HUES48 (cell line): Measurements from ENCODE around the gene KRTAP12-4.
"Not testable (repeated sequence)": the region's sequence is repeated elsewhere in the genome, so short reads cannot be mapped to it uniquely, and the experiment has no call there.

Source experiments
- H3K27ac ChIP-seq: one replicate; pipeline ENCODE4 v1.7.0; 2013; ENCODE audit warnings: low read depth, low read length, inconsistent platforms
- H3K27me3 ChIP-seq: 2 replicates; pipeline ENCODE4 v1.6.1; 2013; ENCODE audit warnings: mild to moderate bottlenecking, low read length; ENCODE audit not compliant: control insufficient read depth, insufficient read depth
- H3K36me3 ChIP-seq: 2 replicates; pipeline ENCODE4 v1.6.1; 2013; ENCODE audit warnings: low read length; ENCODE audit not compliant: control insufficient read depth, insufficient read depth
- H3K4me1 ChIP-seq: 2 replicates; pipeline ENCODE4 v1.6.1; 2013; ENCODE audit warnings: mild to moderate bottlenecking, low read length; ENCODE audit not compliant: control insufficient read depth, insufficient read depth
- H3K4me3 ChIP-seq: 2 replicates; pipeline ENCODE4 v1.5.1; 2013; ENCODE audit warnings: mild to moderate bottlenecking, low read depth, low read length
- H3K9ac ChIP-seq: 2 replicates; pipeline ENCODE4 v1.6.1; 2013; ENCODE audit warnings: mild to moderate bottlenecking, low read depth, low read length, moderate library complexity
- H3K9me3 ChIP-seq: 2 replicates; pipeline ENCODE4 v1.6.1; 2013; ENCODE audit warnings: low read length; ENCODE audit not compliant: control insufficient read depth, insufficient read depth

Gene KRTAP12-4

GRCh38 chr21:44667612-44668011 is 13.2 kb upstream of the KRTAP12-4 start:
- Histone ChIP-seq H3K9me3 (peaks cover 19% of the 10 kb centered on the region), H3K27me3 (no peaks in the 10 kb centered on the region)

DNA sequence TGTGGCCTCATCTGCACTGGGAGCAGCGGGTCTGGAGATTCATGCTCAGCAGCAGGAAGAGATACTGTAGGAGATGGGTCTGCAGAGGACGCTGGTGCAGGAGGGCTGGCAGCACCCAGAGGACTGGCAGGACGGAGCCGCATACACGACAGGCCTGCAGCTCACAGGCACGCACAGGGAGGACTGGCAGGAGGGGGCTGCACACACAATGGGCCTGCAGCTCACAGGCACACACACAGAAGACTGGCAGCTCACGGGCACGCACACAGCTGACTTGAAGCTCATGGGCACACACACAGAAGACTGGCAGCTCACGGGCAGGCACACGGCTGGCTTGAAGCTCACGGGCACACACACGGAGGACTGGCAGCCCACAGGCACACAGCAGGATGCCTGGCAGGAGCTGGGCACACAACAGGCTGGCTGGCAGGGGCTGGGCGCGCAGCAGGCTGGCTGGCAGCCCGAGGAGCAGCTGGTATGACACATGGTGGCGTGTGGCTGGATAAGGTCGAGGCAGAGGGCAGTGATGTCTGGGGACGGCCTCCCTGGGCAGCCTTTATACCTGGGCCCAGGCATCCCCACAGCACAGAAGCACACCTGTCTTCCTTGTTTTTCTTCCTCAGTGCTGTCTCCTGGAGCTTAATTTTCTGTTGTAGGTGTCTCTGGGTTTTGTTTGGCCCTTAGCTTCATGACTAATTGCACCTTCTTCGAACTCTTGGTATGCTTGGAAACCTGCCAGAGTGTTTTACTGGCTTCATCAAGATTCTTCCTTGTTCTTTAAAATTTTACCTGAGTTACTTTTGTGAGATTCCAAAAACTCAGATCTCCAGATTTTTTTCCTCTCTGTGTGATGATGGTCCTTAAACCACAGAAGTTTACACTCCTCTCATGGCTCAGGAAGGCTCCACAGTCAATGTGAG is 12.2 kb upstream of the KRTAP12-4 start, which contains the start of gene KRTAP12-2:
Gene KRTAP12-2, minus strand, starts transcription at position 527 of the 920 bp plus-strand sequence. Its CDS starts 41 bp downstream, at position 486.
- no peak within 1 kb of the TSS for H3K27ac ChIP-seq
- no peak within 1 kb of the TSS for H3K4me3 ChIP-seq
- peaks cover 16% of the 10 kb centered on the region for H3K9me3 ChIP-seq
- no peaks in the 10 kb centered on the region for H3K27me3 ChIP-seq
- no peaks in the 10 kb centered on the region for H3K36me3 ChIP-seq
- H3K9ac ChIP-seq: no peak within 1 kb of the TSS
- H3K4me1 ChIP-seq: no peaks in the 10 kb centered on the region

More at GRCh38 chr21:44667612-44668011, 13.2 kb upstream of the KRTAP12-4 start:
- Histone ChIP-seq H3K27ac (no peak overlapping the region), H3K4me3 (no peak overlapping the region), H3K9ac (no peak overlapping the region), H3K36me3 (no peaks in the 10 kb centered on the region), H3K4me1 (no peaks in the 10 kb centered on the region)

DNA sequence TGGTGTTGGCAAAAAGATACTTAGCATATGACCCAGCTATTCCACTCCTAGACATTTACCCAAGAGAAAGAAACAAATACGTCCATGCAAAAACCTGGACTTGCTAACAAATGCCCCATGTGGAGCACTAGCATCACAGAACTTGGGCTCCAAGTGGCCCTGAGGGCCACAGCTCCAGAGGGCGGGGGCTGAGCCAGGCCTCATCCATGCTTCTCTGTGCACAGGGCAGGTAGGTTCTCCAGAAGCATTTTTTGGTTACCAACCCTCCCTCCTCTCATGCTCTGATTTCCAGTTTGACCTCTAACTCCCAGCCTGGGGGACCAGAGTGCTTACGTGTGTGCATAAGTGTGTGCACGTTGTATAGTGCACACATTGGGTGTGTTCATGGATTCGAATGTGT is 10.2 kb upstream of the KRTAP12-4 start:
- no peaks in the 10 kb centered on the region for H3K36me3 ChIP-seq
- peaks cover 5% of the 10 kb centered on the region; the same call in 1 of the 2 replicates for H3K9me3 ChIP-seq
- H3K27me3 ChIP-seq: no peaks in the 10 kb centered on the region
- H3K9ac ChIP-seq: no peak overlapping the region
- H3K4me1 ChIP-seq: peaks cover 7% of the 10 kb centered on the region
- no peak overlapping the region for H3K4me3 ChIP-seq
- no peak overlapping the region for H3K27ac ChIP-seq

DNA sequence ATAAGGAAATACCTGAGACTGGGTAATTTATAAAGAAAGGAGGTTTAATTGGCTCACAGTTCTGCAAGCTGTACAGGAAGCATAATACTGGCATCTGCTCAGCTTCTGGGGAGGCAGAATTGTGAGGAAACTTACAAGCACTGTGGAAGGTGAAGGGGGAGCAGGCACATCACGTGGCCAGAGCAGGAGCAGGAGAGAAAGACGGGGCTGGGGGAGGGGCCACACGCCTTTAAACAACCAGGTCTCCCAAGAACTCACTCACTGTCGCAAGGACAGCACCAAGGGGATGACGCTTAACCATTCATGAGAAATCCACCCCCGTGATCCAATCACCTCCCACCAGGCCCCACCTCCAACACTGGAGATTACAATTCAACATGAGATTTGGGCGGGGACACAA is 7.1 kb upstream of the KRTAP12-4 start:
- H3K36me3 ChIP-seq, H3K27ac ChIP-seq, H3K9me3 ChIP-seq, H3K9ac ChIP-seq, H3K27me3 ChIP-seq, H3K4me3 ChIP-seq: not testable (repeated sequence)
- H3K4me1 ChIP-seq: peaks cover 18% of the 10 kb centered on the region

DNA sequence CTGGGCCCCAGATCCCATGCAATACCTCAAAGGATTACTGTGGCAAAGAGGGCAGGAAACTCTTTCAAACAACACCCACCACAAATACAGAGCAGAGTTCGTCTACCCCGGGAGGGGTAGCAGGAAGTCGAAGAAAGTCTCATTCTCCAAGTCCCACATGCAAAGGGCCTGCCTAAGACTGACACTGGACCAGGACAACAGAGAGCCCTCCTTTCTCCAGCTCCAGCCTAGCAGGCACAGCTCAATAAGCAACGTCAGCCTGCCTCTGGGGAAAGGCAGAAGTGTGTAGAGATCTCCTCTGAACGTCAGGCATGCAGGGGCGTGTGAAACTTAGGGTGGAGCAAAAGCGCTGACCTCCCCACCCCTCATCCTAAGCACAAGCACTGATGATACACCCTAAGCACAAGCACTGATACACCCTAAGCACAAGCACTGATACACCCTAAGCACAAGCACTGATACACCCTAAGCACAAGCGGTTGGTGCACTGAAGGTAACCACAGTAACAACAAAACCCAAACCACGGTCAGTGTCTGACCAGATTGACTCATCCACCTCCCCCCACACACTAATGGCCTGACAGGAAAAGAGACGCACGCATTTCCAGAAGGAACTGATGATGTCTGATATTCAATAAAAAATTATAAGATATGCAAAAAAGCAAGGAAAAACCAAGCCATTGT is 4.6 kb upstream of the KRTAP12-4 start:
- Histone ChIP-seq H3K4me3 (no peak overlapping the region), H3K27ac (no peak overlapping the region), H3K36me3 (no peaks in the 10 kb centered on the region), H3K9me3 (no peaks in the 10 kb centered on the region), H3K27me3 (no peaks in the 10 kb centered on the region), H3K9ac (no peak overlapping the region), H3K4me1 (peaks cover 18% of the 10 kb centered on the region)

- H3K27ac ChIP-seq: no peak overlapping the region
- no peaks in the 10 kb centered on the region for H3K9me3 ChIP-seq
- H3K4me3 ChIP-seq: no peak overlapping the region
- no peaks in the 10 kb centered on the region for H3K27me3 ChIP-seq
- no peaks in the 10 kb centered on the region for H3K36me3 ChIP-seq
- no peak overlapping the region for H3K9ac ChIP-seq
- H3K4me1 ChIP-seq: peaks cover 18% of the 10 kb centered on the region
Observed at GRCh38 chr21:44658541-44658910, 4.1 kb upstream of the KRTAP12-4 start.

- Histone ChIP-seq H3K36me3 (no peaks in the 10 kb centered on the region), H3K9me3 (no peaks in the 10 kb centered on the region), H3K4me3 (no peak within 1 kb of the TSS), H3K27ac (no peak within 1 kb of the TSS), H3K9ac (no peak within 1 kb of the TSS), H3K27me3 (no peaks in the 10 kb centered on the region), H3K4me1 (peaks cover 18% of the 10 kb centered on the region)
Observed at GRCh38 chr21:44657635-44658540, 3.4 kb upstream of the KRTAP12-4 start, which contains the start of gene KRTAP12-3. Gene KRTAP12-3, plus strand, starts transcription at chr21:44657932. Its CDS starts 48 bp downstream, at chr21:44657980.

DNA sequence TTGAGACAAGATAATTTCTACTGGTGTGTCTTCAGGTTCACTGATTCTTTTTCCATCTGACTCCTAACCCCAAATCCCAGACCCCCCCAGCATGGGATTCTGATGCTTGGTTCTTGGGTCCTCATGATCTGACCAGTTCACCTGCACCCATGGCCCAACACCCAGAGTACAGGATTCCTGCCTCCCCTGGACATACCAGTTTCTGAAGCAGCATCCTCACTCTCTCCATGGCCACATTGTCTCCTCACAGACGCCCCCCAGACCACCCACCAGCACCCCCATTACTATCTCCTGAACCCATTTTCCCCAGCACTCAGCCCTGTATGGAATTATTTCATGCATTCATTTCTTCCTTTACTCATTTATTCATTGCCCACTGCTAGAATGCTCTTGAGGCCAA is 2.4 kb upstream of the KRTAP12-4 start:
- no peak overlapping the region for H3K27ac ChIP-seq
- H3K9me3 ChIP-seq: no peaks in the 10 kb centered on the region
- no peaks in the 10 kb centered on the region for H3K27me3 ChIP-seq
- H3K4me1 ChIP-seq: peaks cover 18% of the 10 kb centered on the region
- H3K36me3 ChIP-seq: no peaks in the 10 kb centered on the region
- no peak overlapping the region for H3K4me3 ChIP-seq
- H3K9ac ChIP-seq: no peak overlapping the region

DNA sequence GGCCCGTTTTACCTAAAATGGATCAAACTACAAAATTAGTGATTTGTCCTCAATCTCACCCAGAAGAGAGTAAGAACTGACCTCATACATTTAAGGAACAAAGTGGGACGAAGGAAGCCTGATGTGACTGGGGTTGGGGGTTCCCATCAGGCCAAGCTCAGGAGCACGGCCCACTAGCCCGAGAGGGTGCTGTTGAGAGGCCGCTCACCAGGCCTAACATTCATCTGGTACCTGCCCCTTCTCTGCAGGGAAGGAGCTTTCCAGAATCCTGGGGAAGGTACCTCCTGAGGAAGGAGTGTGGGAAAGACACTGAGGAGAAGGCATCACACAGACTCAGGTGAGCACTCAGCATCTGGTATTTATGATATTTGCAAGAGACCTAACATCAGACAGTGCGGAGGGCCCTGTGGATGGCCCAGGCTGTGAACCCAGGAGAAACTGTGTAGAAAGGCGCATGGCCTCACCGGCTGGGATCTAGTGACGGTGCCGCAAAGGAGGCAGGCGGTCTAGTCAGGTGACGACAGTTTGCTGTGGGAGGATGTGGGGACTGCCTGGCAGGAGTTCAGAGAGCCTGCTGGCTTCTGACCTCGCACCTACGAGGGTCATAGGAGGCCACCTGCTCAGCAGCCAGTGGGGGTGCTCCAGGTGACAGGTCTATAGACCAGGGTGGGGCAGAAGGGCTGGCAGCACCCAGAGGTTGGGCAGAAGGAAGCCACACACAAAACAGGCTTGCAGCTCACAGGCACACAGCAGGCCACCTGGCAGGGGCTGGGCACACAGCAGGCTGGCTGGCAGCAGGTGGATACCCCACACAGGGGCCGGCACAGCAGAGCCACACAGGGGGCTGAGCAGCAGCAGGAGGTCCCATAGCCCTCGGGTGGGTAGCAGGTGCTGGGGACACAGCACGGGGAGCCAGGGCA is 543 bp downstream of the KRTAP12-4 start:
- H3K9me3 ChIP-seq: no peaks in the 10 kb centered on the region
- H3K4me1 ChIP-seq: peaks cover 4% of the 10 kb centered on the region
- no peak overlapping the region for H3K4me3 ChIP-seq
- no peaks in the 10 kb centered on the region for H3K36me3 ChIP-seq
- no peaks in the 10 kb centered on the region for H3K27me3 ChIP-seq
- H3K9ac ChIP-seq: no peak overlapping the region
- H3K27ac ChIP-seq: no peak overlapping the region

GRCh38 chr21:44653123-44653522 is 1.3 kb downstream of the KRTAP12-4 start:
- Histone ChIP-seq H3K9ac (no peak overlapping the region), H3K4me1 (no peaks in the 10 kb centered on the region), H3K27ac (no peak overlapping the region), H3K36me3 (no peaks in the 10 kb centered on the region), H3K4me3 (no peak overlapping the region), H3K9me3 (no peaks in the 10 kb centered on the region), H3K27me3 (no peaks in the 10 kb centered on the region)
